Lung (tissue), 12 donors: ENCODE data around the gene PTPRT. TPM values are rescaled to one million over a fixed set of nuclear protein-coding genes. Genes with fewer than 3 reads are reported as not detected.

Experiments
- ATAC-seq: fragments of 200-7000 bp; cut with Tn5 transposase; one replicate; pipeline ENCODE4 v1.9.1; 2020; ENCODE audit warnings: moderate number of reproducible peaks; ENCODE audit not compliant: insufficient read depth, low FRiP score
- DNase-seq, 3 donors: peaks; one replicate each; pipeline ENCODE4 v3.0.0-alpha.2; 2013 to 2017
- H3K27ac ChIP-seq, 2 donors: one replicate each; pipeline ENCODE4 v1.5.1; 2013; ENCODE audit warnings: mild to moderate bottlenecking in 2 of 2, moderate library complexity in 2 of 2, control low read depth in 1 of 2, inconsistent platforms in 1 of 2, low read depth in 1 of 2, low read length in 1 of 2
- H3K27me3 ChIP-seq, 3 donors: one replicate each; pipeline ENCODE4 v1.5.1; 2013; ENCODE audit warnings: low read length in 2 of 3; ENCODE audit not compliant: control insufficient read depth in 3 of 3, insufficient read depth in 3 of 3
- H3K36me3 ChIP-seq, 4 donors: one replicate each; pipeline ENCODE4 v1.5.1; 2013; ENCODE audit warnings: low read length in 4 of 4, mild to moderate bottlenecking in 1 of 4, moderate library complexity in 1 of 4; ENCODE audit not compliant: control insufficient read depth in 4 of 4, insufficient read depth in 4 of 4
- H3K4me1 ChIP-seq, 5 donors: one replicate each; pipeline ENCODE4 v1.5.1; 2013; ENCODE audit warnings: low read length in 5 of 5, mild to moderate bottlenecking in 2 of 5, moderate library complexity in 1 of 5; ENCODE audit not compliant: control insufficient read depth in 5 of 5, insufficient read depth in 5 of 5
- H3K4me3 ChIP-seq: one replicate; pipeline ENCODE4 v1.5.1; 2013; ENCODE audit warnings: mild to moderate bottlenecking, control low read depth, moderate library complexity
- H3K9ac ChIP-seq, 2 donors: one replicate each; pipeline ENCODE4 v1.5.1; 2013; ENCODE audit warnings: low read length in 2 of 2, control low read depth in 1 of 2; ENCODE audit not compliant: insufficient read depth in 1 of 2
- H3K9me3 ChIP-seq, 4 donors: one replicate each; pipeline ENCODE4 v1.5.1; 2013; ENCODE audit warnings: low read length in 3 of 4, mild to moderate bottlenecking in 1 of 4, moderate library complexity in 1 of 4; ENCODE audit not compliant: control insufficient read depth in 4 of 4, insufficient read depth in 3 of 4
- CTCF ChIP-seq: IDR thresholded peaks from 2 replicates; pipeline ENCODE4 v1.5.1; 2012; ENCODE audit warnings: mild to moderate bottlenecking; ENCODE audit errors: control extremely low read depth, extremely low read depth
- WGBS, 2 donors: extraction: QIAGEN DNeasy Blood & Tissue Kit; methylation state at CpG; one replicate each; pipeline ENCODE4 v1.1.7; 2013; 5-methylcytosine and 5-hydroxymethylcytosine counted together
- polyA plus RNA-seq, 2 donors: library from polyadenylated mRNA; stranded (reverse); fragments of 200-250 nt; gene quantifications; one replicate each; pipeline ENCODE4 v1.2.1, GENCODE V29; 2013
- total RNA-seq, 2 donors: library from RNA; depleted of rRNA in 1 of 2; stranded (reverse); fragments of >200 nt in 1 of 2; gene quantifications; one replicate each; pipeline ENCODE4 v1.2.1, GENCODE V29; 2014 to 2021
- donor health status: control.
- donor health status: control.
- donor health status: Bipolar disorder and iron deficiency.
- donor health status: healthy.
- donor health status: DM: yes; HTN: yes; CAD: no.

The PTPRT gene
- total and polyA plus RNA-seq, 4 donors = 0.37 to 13.8 (median 6.1) TPM

GRCh38 chr20:42041000-42041565 lies 1148.6 kb downstream of the PTPRT start:
- 29 to 34% methylated on average over 6 of the region's 6 CpGs for whole genome bisulfite sequencing, 2 donors
- H3K9ac ChIP-seq = no peak overlapping the region
- no peak for TF ChIP-seq CTCF
- no peaks in the 10 kb centered on the region for H3K27me3 ChIP-seq
- no peaks in the 10 kb centered on the region for H3K36me3 ChIP-seq
- H3K4me3 ChIP-seq = no peak overlapping the region
- no peak overlapping the region for H3K27ac ChIP-seq
- H3K4me1 ChIP-seq = peaks cover 0 to 2% (median 0%) of the 10 kb centered on the region in 5 donors
- peaks cover 0 to 7% (median 0%) of the 10 kb centered on the region in 4 donors for H3K9me3 ChIP-seq
- ATAC-seq = no peak
- peak in 2 of 3 donors; percentile 32 to 39 for DNase-seq

GRCh38 chr20:42027746-42028268 lies 1161.9 kb downstream of the PTPRT start:
- no peaks in the 10 kb centered on the region for H3K36me3 ChIP-seq
- WGBS, 2 donors = 80 to 82% methylated on average over 1 of the region's 1 CpG
- H3K4me1 ChIP-seq = no peaks in the 10 kb centered on the region
- no peaks in the 10 kb centered on the region for H3K27me3 ChIP-seq
- TF ChIP-seq CTCF = no peak
- no peak for ATAC-seq
- no peaks in the 10 kb centered on the region for H3K9me3 ChIP-seq
- peak in 2 of 3 donors; percentile 4 to 19 for DNase-seq
- H3K9ac ChIP-seq = no peak overlapping the region
- no peak overlapping the region for H3K4me3 ChIP-seq
- no peak overlapping the region for H3K27ac ChIP-seq

- no peak for TF ChIP-seq CTCF
- DNase-seq = no peak
- Histone ChIP-seq H3K27ac (no peak overlapping the region), H3K4me1 (no peaks in the 10 kb centered on the region), H3K4me3 (no peak overlapping the region), H3K9me3 (no peaks in the 10 kb centered on the region), H3K27me3 (no peaks in the 10 kb centered on the region), H3K9ac (no peak overlapping the region), H3K36me3 (no peaks in the 10 kb centered on the region)
- WGBS, 2 donors = 88% methylated on average over 4 of the region's 4 CpGs
- ATAC-seq = no peak
Measured at GRCh38 chr20:42026599-42026998, 1163.1 kb downstream of the PTPRT start.

GRCh38 chr20:42024653-42025052 lies 1165.1 kb downstream of the PTPRT start:
- Histone ChIP-seq H3K27me3 (no peaks in the 10 kb centered on the region), H3K4me3 (no peak overlapping the region), H3K9ac (no peak overlapping the region), H3K27ac (no peak overlapping the region), H3K4me1 (no peaks in the 10 kb centered on the region), H3K36me3 (no peaks in the 10 kb centered on the region), H3K9me3 (no peaks in the 10 kb centered on the region)
- TF ChIP-seq CTCF = no peak
- 29 to 31% methylated on average over 5 of the region's 5 CpGs for WGBS, 2 donors
- DNase-seq = peak; percentile 47 to 76 (median 55)
- ATAC-seq = no peak
